ENCODE data around the gene ABHD6.

GRCh38 chr3:58287354-58287753 is 49.8 kb downstream of the ABHD6 start:
- TF ChIP-seq GATA3 (IDR thresholded peaks at IDR 0.05; ENCODE audit: low read depth, low read length) (no peak), GATA2 (IDR thresholded peaks at IDR 0.05; ENCODE audit: low read depth, low read length) (no peak)
